HG03354 (cell line): ENCODE results near the gene NWD2.
A peak's percentile ranks its signal among the peaks of the same experiment; 100 is the strongest.
"Not testable (repeated sequence)": the region's sequence is repeated elsewhere in the genome, so short reads cannot be mapped to it uniquely, and the experiment has no call there.

Experiments used
- ATAC-seq: cut with Tn5 transposase; IDR thresholded peaks from one replicate; pipeline ENCODE4 v1.9.1; 2021; ENCODE audit warnings: mild to moderate bottlenecking; ENCODE audit not compliant: unreplicated experiment, poor library complexity, severe bottlenecking

The NWD2 gene

DNA sequence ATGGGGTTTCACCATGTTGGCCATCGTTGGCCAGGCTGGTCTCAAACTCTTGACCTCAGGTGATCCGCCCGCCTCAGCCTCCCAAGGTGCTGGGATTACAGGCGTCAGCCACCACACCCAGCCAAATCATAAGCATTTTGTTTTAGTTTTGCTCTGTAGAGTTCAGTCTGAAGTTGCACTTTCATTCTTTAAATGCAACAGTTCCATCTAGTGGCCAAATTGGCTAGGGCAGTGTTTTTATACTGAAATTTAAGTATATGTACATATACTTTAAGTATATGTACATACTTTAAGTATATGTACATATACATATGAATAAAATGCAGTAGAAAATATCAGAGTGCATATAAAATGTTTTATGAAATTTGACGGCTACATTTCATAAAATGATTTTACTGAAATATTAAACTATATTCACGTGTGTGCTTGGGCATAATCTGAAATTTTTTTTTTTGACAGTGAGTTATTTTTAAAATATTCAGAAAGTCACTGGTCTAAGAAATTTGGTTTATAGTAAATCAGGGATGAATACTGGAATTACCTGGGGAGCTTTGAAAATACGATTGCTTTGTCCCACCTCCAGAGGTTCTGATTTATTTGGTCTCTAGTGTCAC is 145.5 kb downstream of the NWD2 start:
- peak; percentile 72 for ATAC-seq

DNA sequence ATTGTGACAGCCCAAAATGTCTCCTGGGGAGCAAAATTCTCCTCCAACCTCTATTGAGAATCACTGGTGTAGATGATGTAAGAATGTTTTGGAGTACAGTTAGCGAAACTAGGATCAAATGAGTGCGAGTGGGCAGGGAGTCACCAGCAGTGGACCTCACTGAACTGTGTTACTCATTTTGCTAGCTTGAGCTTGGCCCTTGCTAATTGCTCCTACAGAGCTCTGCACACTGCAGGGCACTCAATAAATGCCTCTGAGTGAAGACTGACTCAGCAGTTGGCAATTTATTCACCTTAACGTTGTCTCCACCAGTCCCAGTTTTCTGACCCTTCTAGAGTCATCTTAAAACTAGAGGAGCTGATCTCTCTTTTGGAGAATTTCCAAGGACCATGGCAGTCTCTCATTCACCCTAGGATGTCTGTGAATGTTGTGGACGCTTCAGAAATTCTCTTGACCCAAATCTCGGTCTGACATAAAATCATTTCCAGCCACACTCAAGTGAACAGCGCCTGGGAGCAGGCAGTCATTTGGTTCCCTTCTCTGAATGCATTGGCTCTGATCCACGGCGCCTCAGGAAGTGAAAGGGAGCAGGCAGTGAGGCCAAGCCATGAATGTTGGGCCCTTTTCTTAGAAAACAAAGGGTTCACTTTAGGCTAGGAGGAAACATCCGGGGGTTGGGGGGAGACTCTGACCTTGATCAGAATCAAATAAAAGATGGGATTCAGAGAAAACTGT is 148.1 kb downstream of the NWD2 start:
- ATAC-seq: peak; percentile 30

DNA sequence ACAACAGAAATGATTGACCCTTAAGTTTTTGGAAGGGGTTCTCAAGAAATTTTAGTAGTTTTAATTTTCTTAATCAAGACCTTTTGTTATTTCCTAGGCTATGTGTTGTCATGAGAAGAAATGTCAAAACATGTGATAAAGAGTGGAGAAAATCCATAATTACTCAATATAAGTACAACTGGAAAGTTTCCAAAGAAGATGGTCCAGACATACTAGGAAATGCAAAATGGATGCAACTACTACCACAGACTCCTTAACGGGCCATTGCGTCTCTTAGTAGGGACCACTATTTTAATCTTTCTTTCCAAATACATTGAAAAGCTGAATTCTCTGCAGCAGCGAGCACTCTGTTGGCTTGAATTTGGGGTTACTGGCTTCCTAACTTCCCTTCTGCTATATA is 148.8 kb downstream of the NWD2 start:
- ATAC-seq: no peak

DNA sequence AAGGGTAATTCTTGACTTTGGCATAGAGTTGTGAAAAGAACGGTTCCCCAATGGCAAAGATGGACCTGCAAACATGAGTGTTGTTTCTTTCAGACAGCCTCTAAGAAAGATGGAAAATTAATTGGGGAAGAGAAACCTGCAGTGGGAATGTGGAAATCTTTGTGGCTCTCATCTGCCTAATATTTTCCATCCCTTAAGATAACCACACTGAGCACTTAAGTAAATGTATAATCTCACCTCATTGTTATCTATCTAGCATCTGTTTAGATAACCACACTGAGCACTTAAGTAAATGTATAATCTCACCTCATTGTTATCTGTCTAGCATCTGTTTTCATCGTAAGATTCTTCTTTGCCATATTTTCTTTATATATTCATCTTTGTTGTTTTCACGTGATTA is 149.3 kb downstream of the NWD2 start:
- peak; percentile 66 for ATAC-seq

DNA sequence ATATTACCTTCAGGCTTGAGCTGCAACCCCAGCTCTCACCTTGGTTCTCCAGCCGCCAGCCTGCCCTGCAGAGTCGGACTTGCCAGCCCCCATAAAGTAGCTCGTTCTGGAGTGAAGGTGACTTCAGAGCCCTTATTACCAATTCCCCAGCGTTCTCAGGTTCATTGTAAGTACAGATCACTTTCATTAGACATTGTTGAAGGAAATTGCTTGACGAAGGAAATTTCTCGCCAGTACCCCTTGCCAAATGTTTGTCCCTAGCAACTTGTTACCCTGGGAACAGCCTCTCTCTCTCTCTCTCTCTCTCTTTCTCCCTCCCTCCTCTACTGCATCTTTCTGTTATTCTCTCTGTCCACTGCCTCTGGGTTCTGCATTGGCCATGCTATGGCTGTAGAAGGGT is 153.0 kb downstream of the NWD2 start:
- no peak for ATAC-seq

DNA sequence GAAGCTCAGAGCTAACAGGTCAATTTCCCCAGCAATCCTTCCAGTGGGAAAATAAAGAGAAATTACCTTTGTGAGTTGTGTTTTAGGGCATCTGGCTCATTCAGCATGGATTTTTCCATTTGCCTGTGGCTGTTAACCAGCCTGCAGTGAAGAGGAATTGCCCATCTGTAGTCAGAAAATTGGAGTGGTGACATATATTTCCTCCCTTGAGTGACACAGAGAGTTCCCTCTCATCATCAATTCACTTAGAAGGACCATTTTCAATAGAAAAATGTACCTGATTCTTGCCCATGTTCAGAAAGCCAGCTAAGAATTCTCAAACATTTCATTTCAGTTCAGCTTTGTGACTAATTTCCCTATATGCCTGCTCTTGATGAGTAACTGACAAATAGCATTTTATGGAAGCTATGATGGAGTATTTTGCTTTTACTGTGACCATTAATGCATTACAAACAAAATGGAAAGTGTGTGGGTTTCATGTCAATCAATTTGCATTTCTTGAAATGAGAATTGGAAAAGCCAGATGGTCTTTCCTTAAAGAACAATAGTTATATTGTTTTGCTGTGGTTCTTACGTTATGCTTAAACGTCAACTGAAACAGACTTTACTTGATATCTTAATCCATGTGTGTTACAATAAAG is 155.8 kb downstream of the NWD2 start:
- ATAC-seq: peak; percentile 89

DNA sequence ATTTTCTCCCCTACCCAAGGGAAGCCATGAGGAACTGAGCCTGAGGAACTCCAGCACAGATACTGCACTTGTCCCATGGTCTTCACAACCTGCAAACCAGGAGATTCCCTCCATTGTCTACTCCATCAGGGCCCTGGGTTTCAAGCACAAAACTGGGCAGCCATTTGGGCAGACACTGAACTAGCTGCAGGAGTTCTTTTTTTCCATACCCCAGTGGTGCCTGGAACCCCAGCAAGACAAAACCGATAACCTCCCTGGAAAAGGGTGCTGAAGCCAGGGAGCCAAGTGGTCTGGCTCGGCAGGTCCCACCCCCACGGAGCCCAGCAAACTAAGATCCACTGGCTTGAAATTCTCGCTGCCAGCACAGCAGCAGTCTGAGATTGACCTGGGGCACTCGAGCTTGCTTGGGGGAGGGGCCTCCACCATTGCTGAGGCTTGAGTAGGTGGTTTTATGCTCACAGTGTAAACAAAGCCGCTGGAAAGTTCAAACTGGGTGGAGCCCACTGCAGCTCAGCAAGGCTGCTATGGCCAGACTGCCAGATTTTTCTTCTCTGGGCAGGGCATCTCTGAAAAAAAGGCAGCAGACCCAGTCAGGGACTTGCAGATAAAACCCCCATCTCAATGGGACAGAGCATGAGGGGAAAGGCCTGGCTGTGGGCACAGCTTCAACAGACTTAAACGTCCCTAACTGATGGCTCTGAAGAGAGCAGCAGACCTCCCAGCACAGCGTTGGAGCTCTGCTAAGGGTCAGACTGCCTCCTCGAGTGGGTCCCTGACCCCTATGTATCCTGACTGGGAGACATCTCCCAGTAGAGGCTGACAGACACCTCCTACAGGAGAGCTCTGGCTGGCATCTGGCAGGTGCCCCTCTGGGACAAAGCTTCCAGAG is 163.6 kb downstream of the NWD2 start:
- ATAC-seq: not testable (repeated sequence)

DNA sequence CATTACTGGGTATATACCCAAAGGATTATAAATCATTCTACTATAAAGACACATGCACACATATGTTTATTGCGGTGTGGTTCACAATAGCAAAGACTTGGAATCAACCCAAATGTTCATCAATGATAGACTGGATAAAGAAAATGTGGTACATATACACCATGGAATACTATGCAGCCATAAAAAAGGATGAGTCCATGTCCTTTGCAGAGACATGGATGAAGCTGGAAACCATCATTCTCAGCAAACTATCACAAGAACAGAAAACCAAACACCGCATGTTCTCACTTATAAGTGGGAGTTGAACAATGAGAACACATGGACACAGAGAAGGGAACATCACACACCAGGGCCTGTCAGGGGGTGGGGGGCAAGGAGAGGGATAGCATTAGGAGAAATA is 169.1 kb downstream of the NWD2 start:
- ATAC-seq: not testable (repeated sequence)

DNA sequence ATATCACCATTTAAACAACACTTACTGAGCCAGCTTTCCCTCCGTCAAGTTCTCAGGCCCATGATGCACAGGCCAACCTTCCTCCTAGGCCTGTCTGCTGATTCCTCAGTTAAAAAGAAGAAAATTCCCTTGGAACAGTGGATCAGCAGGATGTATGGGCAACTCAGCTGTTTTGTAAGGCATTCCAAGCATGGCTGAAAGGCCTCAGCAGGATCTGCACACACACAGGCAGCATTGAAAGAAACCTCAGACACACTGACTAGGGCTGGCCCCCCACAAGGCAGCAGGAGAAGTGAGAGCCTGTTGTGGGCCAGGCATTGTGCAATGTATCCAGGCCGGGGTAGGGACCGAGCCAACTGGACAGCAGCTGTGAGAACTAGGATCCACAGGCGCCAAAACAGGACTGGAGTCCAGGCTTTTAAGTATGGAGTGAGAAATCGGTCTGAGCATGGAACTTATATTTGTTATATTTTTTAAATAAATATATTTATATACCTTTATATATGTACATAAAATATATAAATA is 171.4 kb downstream of the NWD2 start:
- ATAC-seq: no peak

DNA sequence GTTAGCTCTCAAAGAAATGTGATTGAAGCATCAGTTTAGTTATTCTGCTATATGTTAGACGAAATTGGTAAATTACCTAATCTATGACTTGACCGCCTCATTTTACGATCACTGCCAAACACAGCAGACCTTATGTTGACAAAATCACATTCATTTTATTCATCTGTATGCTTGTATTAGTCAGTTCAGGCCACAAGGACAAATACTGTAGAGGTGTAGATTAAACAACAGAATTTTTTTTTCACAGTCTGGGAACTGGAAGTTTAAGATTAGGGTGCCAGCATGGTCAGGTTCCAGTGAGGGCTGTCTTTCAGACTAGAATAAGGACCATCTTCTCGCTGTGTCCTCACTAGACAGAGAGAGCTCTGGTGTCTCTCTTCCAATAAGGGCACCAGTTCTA is 177.1 kb downstream of the NWD2 start:
- no peak for ATAC-seq

DNA sequence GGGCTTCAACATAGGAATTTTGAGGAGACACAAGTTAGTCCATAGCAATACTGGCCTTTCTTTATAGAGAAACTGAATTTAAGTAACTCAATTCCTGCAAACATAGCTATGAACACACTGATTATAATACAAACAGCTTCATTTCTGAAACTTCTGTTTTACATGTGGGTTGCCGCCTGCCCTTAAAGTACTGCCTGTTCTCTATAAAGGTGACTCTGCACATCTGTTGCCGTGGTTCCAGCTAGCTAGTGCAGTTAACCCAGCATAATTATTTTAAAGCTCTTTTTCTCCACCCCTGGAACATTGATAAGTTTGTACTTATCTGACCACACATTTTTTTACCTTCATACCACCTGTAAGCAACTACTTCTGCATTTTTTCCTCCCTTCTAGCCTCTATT is 177.6 kb downstream of the NWD2 start:
- no peak for ATAC-seq

DNA sequence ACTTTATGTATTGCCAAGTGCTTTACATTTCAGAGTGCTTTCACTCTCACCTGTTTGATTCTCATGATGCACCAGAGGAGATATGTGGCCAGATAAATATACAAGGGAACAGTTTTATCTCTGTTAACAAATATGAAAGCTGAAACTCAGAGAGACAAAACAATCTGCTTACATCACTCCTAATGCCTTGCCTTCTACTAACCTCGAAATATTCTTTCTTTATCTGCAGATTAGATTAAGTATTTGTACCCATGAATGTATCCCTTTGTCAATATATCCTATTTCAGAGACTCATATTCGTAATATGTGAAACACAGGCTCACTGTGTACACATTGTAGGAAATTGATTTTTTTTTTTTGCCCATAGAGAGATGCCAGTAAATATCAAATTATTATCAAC is 178.1 kb downstream of the NWD2 start:
- no peak for ATAC-seq

DNA sequence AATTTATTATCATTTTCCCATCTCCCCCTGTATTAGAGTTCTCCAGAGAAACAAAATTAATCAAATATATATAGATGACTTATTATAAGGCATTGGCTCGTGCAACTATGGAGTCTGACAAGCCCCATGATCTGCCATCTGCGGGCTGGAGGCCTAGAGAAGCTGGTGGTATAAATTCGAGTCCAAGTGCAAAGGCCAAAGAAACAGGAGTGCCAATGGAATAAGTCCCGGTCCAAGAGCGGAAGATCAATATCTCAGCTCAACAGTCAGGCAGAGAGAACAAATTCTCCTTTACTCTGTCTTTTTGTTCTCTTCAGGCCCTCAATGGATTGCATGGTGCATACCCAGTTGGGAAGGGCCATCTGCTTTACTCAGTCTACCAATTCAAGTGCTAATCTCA is 178.8 kb downstream of the NWD2 start:
- ATAC-seq: no peak

DNA sequence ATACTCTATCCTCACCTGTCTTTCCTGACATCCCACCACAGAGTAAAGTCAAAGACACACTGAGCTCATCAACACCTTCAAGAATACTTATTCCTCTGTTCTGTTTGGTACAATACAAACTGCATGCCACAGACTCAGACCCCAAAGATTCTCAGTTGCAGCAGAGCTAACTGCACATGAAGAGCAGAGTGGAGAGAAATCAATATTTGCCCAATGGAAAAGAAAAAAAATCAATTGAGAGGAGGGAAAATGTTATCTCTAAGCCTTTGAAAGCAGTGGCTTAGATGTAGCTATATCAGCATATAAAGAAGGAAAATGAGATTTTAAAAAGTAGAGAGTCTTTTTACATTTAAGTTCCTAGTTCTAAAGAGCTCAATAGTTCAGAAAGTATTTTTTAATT is 180.2 kb downstream of the NWD2 start:
- no peak for ATAC-seq

DNA sequence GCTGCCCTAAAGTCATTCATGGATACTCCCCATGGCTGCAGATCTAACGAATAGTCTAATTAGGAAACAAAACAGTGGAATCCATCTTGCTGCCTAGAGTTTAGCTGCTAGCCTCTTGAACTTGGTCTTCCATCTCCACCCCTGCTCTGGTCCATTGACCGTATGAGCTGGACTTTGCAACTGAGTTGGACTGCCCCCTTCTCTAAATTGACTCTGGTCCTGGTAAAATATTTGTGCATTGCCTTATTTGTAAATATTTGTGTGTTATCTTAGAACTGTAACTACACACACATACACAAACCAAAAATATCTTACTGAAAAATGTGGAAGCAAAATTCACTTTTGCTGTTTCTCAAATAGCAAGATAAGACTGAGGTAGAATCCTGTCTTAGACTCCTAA is 181.3 kb downstream of the NWD2 start:
- ATAC-seq: no peak

DNA sequence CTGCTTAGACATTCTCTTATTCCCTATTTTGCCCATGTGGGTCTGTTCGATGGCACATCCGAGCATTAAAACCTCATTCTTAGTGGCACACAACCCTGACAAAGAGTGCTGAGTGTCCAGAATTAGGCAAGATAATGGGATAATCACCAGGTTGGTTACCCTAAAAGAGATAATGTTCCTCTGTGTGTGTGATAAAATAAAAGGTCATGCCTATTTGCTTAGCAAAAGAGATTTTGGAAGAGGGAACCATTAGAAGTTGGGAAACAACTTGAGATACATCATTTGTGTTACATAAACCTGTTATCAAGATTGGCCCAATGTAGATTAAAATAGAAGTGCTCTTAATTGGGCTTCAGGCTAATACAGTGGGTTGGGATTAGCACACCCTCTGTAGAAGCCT is 182.7 kb downstream of the NWD2 start:
- ATAC-seq: no peak

DNA sequence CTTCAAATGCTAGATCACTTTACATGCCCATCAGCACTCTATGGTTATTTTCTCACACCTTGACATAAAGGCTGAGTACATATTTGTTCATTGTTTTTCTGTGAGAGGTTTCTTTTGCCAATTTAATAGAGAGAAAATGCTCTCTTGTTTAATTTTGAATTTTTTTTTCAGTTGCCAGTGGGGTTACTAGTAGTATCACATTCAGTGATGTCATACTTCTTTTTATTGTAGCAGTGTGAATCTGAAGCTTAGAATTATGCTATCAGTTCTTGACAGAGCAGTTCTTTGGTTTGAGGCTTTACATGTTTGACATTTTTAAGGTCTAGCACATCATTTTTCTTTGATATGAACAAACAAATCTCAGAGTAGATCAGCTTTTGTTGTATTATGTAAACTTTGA is 185.4 kb downstream of the NWD2 start:
- ATAC-seq: no peak

DNA sequence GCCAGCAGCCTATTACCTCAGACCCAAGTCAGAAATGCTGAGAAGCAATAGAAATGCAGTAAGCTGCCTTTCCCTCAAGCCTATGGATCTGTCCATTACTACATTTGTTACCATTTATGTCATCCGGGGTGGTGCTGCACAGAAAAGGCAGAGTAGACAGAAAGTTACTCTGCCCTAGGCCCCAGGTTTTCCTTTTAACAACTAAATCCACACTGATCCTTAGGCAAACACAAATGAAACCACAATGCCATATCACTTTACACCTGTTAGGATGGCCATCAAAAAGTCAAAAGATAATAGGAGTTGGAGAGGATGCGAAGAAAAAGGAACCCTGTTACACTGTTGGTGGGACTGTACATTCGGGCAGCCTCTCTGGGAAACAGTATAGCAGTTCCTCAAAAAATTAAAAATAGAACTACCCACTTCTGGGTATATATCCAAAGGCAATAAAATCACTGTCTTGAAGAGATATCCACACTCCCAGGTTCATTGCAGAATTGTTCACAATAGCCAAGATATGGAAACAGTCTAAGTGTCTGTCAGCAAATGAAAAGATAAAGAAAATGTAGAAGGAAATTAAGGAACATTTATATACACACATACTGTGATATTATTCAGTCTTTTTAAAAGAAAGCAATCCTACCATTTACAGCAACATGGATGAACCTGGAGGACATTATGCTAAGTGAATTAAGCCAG is 186.3 kb downstream of the NWD2 start:
- ATAC-seq: no peak

DNA sequence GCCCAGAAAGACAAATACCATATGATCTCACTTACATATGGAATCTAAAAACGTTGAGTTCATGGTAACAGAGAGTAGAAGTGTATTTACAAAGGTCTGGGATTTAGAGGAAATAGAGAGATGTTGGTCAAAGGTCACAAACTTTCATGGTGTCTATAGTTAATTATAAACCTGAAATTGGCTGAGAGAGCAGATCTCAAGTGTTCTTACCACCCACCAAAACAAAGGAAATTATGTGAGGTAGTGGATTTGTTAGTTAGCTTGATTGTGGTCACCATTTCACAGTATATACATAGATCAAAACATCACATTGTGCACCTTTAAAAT is 186.8 kb downstream of the NWD2 start:
- ATAC-seq: peak; percentile 75

DNA sequence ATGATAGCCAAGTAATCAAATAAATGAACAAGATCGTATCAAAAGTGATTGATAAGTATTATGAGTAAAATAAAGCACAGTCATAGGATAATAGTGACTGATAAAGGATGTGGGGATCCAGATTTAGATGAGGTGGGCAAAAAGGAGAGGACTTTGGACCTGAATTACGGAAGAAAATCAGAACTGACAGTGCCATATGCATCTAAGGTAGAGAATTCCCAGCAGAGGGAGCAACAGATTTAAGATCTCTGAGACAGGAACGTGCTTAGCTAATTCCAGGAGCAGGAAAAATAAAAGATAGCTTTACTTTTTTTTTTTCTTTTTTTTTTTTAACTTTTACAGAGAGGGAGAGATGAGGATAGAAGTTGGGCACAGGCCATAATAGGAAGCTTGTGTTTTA is 189.9 kb downstream of the NWD2 start:
- no peak for ATAC-seq
